ENCODE data around the gene CXCR3.
"Not testable (repeated sequence)": the region's sequence is repeated elsewhere in the genome, so short reads cannot be mapped to it uniquely, and the experiment has no call there.

The CXCR3 gene

GRCh38 chrX:71618303-71618721, at the start of gene CXCR3:
TSS of gene CXCR3 (minus strand) at chrX:71618511. CDS start at chrX:71618449, 62 bp downstream.
- DNase-seq: peak; percentile 61

GRCh38 chrX:71667328-71668247, 49.3 kb upstream of the CXCR3 start, which contains the start of gene LOC101059915:
TSS of gene LOC101059915 (plus strand) at chrX:71667546.
- DNase-seq: no peak

DNA sequence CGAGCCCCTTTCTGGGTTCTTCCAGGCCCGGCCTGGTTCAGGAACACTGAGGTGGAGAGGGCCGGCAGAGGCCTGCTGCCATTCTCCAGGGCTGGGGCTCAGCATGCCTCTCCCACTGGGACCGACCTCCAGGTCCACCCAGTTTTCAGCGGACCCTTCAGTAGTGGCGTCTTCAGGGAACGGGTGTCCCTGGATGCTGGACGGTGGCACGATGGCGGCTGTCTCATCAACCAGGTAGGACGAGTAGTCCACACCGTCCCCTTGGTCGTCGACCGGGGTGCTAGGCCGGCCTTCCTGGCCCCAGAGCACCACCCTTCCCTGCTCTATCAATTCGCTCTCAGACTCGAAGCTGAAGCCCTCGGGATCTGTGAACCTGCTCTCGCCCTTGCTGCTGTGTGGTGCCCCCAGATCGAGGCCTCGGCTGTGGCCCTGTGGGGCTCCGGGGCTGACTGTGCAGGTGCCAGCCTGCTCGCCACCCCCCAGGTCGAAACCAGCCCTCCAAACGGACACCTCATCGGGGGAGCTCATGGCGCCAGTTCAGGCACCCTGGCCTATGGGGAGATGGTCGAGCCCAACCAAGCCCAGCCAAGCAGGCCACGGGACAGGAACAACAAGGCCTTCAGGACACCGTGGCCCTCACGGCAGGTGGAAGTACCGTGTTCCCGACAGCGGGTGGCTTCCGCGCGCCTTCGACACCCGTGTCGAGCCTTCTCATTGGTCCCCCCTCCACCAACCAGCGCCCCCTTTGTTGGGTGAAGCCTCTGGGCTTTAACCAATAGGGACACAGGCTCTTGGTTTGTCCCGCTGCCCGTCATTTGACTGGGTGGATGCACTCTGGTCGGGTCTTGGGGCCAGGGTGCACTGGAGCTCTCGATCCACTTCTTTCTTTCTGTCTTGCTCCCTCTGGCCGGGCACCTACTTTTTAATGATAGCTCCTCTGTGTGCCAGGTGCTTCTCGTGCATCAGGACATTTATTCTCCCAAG, 48.2 kb upstream of the CXCR3 start:
- DNase-seq: no peak

DNA sequence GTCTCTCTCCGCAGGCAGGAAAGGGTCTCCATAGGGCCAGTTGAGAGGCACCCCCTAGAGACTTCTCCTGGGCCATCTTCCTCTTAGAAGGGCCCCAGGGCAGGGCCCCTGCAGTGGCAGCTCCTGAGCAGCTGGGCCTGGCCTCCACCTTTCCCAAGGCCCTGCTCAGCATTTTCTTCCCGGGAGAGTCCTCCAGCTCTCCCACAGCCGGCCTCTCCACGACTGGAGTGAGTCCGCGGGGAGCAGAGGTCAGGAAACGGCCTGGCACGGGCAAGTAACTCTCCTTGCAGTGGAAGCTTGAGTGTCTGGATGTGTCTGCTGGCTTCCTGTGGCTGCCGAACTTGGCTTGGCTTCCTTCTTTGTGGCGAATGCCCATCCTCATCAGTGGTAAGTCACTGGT, 47.4 kb upstream of the CXCR3 start:
- no peak for DNase-seq

DNA sequence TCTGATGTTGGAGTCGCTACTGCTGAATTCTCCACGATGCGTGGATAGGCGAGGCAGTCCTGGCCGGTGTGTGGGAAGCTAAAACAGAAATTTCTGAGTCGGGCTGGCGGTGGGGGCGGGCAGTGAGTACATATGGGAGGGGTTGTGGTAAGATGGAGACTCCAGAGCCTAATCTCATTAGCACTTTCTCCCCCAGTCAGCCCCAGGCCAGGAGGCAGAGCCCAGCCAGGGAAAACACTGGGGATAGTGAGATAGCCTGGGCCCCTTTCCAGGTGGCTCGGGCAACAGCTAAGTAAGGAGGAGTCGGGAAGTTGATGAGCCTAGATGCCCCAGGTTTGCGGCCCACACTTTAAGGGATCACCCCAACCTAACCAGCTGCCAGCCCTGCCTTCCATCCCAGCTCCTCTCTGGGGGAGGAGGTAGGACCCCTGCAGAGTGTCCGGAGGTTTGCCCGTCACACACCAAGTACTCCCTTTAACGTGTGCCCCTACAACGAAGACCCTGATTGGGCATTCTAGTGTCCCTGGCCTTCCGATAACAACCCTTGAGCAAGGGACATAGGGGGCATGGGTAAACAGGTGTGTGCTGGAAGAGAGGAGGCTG, 46.7 kb upstream of the CXCR3 start:
- no peak for DNase-seq

DNA sequence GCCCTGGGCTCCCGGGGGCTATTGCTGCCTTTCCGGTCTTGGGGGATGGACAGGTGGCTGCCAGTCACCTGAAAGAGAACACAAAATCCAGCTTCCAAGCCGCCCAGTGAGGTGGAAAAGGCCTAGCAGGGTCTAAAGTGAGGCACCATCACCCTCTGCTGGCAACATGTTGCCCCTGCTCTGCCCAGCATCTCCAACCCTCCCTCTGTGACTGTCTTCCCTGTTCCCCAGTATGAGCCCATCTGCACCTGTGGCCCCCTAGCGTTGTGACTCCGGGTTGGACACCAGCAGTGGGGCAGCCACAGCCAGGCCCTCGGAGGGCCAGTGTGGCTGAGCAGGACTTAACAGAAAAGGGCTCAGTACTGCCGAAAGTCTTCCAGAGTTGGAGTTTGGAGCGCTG, 45.9 kb upstream of the CXCR3 start:
- peak; percentile 63 for DNase-seq

- not testable (repeated sequence) for DNase-seq
Observed at GRCh38 chrX:71663238-71663637, 44.9 kb upstream of the CXCR3 start.

GRCh38 chrX:71662654-71663053, 44.3 kb upstream of the CXCR3 start:
- DNase-seq: not testable (repeated sequence)

DNA sequence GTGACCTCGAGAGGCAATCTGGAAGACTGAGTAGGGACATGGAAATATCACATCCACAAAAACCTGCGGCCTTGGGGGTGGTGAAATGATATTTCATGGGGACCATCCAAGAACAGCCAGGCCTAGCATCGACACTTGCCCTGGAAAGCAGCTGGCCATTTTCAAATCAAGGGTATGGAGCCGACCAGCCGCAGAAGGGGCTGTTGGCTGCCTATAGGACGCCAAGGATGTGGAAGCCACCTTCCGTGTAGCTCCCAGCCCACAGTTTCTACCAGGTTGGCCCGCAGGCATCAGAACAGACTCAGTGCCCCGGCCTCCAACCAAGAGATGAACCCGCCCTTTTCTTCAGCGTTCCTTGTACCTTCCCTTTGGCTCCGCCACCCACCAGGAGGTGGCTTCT, 43.6 kb upstream of the CXCR3 start:
- no peak for DNase-seq

DNA sequence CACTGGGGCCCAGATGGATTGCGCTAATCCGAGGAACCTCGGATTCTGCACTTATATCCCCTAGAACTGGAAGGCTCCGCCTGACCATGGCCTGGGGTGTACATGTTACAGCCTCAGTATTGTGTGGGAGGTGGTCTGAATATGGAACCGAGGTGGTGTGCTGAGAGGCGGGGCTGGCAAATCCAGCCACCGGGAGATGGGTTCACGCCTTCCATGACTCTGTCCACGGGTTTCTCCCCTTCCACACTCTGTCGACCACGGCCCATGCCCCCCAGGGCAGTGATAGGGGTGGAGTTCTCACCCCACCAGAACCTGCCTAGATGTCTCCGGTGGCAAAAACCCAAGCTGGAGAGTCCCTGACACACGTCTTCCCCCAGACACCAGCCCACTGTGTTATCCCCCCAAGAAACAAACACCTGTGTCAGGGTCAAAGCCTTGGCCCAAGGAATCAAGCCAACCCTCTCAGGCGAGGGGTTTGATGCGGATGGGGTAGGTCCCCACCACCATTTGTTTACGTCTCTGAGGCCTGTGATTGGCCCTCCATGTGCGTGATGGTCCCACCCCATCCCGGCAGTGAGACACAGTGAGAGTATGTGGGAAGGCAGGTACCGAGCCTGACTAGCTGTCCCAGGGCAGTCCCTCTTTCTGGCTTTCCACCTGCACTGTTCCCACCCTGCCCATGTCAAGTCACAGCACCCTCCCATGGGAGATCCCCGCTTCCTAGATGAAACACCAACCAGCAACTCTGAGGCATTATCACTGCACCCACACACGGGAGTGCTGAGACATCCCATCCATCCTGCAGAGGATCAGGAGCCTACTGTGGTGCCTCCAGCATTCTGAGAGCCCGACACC, 42.5 kb upstream of the CXCR3 start:
- no peak for DNase-seq

DNA sequence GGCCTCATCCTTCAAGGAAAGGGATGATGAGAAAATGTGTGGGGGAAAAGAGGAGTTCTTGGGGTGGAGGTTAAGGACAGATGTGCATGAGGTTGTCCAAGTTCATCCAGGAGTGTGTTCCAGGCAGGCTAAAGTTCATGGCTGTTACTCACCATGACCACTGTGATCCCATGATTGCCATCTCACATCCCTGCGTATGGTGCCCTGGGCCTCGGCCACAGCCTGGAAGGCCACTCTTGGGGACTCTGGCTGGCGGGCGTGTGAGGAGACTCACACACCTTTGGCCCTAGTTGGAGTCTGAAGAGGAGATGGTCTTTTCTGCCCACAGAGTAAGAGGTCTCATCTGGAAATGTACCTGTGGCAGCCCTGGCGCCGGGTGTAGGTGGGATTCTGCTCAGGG, 41.6 kb upstream of the CXCR3 start:
- DNase-seq: no peak

DNA sequence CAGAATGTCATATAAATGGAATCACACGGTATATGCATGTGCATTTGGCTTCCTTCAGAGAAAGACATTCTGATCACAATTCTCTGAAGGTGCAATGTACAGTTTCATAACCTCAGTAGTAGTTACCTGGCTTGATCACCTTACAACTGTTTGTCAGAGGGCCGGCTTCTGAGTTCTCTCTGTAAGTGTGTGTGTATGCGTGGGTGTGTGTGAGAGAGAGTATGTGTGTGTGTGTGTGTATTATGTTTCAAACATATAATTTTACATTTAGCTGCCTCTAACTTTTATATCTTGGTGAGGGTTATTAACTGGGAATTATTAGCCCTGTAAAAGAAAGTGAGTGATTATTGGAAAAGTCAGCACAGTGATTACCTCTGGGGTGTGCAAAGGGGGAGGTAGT, 41.0 kb upstream of the CXCR3 start:
- no peak for DNase-seq

DNA sequence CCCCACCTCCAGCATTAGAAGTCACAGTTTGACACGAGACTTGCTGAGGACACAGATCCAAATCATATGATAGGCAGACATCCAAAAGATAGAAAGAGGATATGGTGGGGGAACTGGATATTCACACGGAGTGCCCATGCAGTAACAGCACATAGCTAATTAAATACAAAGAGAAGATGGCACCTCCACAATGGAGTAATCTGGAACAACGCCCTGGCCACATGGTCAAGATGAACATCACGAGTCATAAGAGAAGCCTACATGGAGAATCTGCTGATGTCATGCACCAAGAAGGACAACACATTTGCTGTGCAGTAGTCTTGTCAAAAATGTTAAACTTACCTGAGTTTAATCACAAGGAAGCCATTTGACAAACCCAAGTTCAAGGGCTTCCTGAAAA, 39.0 kb upstream of the CXCR3 start:
- no peak for DNase-seq

GRCh38 chrX:71653344-71653743, 35.0 kb upstream of the CXCR3 start:
- DNase-seq: no peak

GRCh38 chrX:71652405-71652804, 34.1 kb upstream of the CXCR3 start:
- peak; percentile 74 for DNase-seq

DNA sequence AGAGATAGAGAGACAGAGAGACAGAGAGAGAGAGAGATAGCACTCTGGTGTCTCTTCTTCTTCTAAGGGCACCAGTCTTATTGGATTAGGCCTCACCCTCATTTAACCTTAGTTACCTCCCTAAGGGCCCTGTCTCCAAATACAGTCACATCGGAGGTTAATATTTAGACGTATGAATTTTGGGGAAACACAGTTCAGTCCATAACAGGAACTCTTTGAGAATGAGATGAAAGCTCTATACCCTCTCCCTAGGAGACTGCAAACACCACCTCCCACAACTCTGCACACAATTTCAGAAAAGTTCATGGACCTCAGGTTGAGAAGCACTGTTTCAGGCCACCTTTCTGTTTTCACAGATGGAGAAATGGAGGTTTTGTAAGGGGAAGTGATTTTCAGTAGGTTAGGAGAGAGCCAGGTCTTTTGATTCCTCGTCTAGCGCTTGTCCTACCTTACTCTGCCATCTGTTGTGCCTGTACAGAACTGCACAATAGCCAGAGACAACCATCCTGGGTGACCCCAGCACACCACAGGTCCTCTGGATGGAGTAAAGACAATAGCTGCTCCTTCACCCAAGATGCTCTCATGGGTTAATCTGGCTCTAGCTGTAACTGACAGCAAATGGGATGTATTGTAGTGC, 32.1 kb upstream of the CXCR3 start:
- DNase-seq: peak; percentile 56

DNA sequence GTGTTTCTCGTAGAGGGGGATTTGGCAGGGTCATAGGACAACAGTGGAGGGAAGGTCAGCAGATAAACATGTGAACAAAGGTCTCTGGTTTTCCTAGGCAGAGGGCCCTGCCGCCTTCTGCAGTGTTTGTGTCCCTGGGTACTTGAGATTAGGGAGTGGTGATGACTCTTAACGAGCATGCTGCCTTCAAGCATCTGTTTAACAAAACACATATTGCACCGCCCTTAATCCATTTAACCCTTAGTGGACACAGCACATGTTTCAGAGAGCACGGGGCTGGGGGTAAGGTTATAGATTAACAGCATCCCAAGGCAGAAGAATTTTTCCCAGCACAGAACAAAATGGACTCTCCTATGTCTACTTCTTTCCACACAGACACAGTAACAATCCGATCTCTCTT, 26.1 kb upstream of the CXCR3 start:
- not testable (repeated sequence) for DNase-seq

DNA sequence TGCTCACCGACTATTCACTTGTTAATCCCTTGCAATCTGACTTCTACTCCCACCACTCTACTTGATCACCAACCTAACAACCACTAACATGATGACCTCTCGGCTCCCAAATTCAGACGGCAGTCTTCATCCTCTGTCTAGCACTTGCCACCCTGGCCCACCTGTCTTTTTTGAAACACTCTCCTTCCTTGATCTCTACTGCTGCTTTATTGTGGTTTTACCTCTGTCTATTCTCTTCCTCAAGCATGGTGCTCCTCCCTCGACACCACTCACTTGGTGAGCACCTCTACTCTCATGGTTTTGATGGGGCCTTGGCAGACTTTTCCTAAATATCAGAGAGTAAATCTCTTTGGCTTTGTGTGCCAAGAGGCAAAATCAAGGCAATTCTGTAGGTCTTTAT, 21.7 kb upstream of the CXCR3 start:
- no peak for DNase-seq

DNA sequence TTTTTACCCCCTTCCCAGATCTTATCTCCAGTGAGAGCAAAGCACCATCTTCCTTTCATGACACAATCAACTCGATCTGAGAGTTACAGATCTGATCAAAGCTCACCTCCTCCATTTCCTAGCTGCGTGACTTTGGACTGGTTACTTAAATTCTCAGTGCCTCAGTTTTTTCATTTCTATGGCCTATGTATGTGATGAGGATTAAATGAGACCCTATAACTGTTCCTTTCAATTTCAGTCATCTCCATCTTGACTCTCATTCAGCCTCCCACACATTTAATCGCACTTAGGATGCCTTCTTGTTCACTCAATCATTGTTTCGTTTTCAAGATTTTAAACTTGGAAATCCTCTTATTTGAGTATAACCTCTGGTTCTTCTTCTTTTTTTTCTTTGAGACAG, 20.1 kb upstream of the CXCR3 start:
- no peak for DNase-seq

- DNase-seq: no peak
Observed at GRCh38 chrX:71637848-71638247, 19.5 kb upstream of the CXCR3 start.

DNA sequence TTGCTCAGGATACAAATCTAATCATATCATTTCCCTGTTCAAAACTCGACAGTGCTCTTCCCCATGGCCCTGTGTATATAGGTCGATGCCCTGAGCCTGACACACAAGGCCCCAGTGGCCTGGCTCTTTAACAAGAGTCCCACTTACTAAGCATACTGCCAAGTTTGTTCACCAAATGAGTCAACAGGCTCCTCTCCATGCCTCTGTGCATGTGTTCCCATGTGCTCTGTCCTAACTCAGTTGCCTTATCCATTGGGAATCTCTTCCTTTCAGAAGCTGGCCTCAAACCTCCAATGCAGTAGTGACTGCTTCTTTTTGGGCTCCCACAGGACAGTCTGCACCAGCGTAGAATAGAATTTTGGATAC, 18.9 kb upstream of the CXCR3 start:
- no peak for DNase-seq
